Motor neuron (in vitro differentiated cells): Measurements from ENCODE around the gene ZNRD2. TPM values are rescaled to one million over a fixed set of nuclear protein-coding genes. Genes with fewer than 3 reads are reported as not detected.

Experiments used
- ATAC-seq, 8 experiments: fragments of 200-7000 bp; cut with Tn5 transposase; replicated peaks in 6 of 8; 2 replicates each; pipeline ENCODE4 v1.8.0; 2021; ENCODE audit warnings: mild to moderate bottlenecking in 8 of 8, moderate library complexity in 8 of 8
- H3K27ac ChIP-seq, 2 donors: fragments of 250-450 bp; sonication (Bioruptor Pico); 2 replicates each; pipeline ENCODE4 v1.9.0; 2021; ENCODE audit warnings: antibody characterized with exemption in 2 of 2, mild to moderate bottlenecking in 2 of 2, moderate library complexity in 1 of 2
- H3K4me1 ChIP-seq, 2 donors: fragments of 250-450 bp; sonication (Bioruptor Pico); replicated peaks in 1 of 2; 2 replicates each; pipeline ENCODE4 v1.6.1; 2021; ENCODE audit warnings: antibody characterized with exemption in 2 of 2, mild to moderate bottlenecking in 2 of 2, moderate library complexity in 1 of 2
- H3K4me3 ChIP-seq, 5 donors: fragments of 250-450 bp; sonication (Bioruptor Pico); 2 replicates each; pipeline ENCODE4 v1.9.0; 2021; ENCODE audit warnings: antibody characterized with exemption in 5 of 5, mild to moderate bottlenecking in 5 of 5, moderate library complexity in 4 of 5
- WGBS, 10 experiments: fragments of 450-650 bp; shearing (Covaris generic); methylation state at CpG; one replicate each; pipeline ENCODE4 v1.0.0; 2022; 5-methylcytosine and 5-hydroxymethylcytosine counted together
- in situ Hi-C, 9 experiments: fragments of 400-800 bp; cut with MboI; loops; one replicate each; pipeline ENCODE4 v1.15.0; 2021; ENCODE audit warnings: low sequenced_read_pairs in 9 of 9, low pct_unique_long_range_greater_than_20kb in 2 of 9; ENCODE audit not compliant: unreplicated experiment in 9 of 9
- total RNA-seq, 8 experiments: library from RNA; unstranded; fragments of 300-600 nt; gene quantifications; 2 replicates each; pipeline versions ENCODE4 v1.2.3 to v1.2.4, GENCODE V29; 2022

Gene ZNRD2
- total RNA-seq, 8 experiments from 2014 or later, result 37.4 to 74.2 (median 55.0) TPM

DNA sequence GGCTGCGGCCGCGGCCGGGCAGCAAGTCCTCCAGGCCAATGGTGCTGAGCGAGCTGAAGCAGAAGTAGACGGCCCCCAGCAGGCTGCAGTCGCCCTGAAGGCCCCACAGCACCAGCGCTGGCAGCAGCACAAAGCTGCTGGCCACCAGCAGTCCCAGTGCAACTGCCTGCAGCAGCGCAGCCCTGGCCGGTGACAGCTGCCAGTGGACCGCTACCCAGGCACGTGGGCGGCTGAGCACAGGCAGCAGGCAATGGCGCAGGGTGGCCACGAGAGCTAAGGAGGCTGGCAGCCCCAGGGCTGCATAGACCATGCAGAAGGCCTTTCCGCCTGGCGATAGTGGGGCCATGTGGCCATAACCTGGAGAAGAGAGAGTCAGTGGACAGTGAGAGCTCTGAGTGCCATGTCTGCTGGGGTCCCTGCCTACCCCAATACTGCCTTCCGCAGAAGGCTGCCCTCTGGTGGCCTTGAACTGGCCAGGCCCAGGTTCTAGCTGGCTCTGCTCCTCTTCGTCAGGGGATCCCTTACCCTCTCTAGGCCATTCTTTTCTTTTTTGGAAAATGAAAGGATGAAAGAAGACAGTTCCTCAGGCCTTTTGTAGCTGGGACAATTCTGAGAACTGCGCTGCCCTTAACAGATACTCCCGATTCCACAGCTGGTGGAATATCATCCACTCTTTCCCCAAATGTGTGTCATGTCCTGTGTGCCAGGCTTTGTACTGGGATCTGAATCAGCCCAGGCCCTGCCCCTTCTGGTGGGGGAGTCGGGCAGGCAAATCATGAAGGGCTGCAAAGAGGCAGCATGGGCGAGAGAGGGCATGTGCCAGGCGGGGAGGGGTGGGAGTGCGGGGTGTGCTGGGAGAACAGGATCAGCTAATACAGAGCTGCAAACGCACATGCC lies 23.5 kb downstream of the ZNRD2 start:
- peaks cover 4 to 7% of the 10 kb centered on the region in 2 donors for H3K4me1 ChIP-seq
- in situ Hi-C loops, result no loop called here
- H3K27ac ChIP-seq, result no peak overlapping the region
- peak; percentile 2 to 34 (median 10) for ATAC-seq
- H3K4me3 ChIP-seq, result no peak overlapping the region
- WGBS, 10 experiments, result 29 to 87% (median 61%) methylated on average over 2 to 15 of the region's 26 CpGs; no CpG with 5 or more reads in 5 of the 10 experiments

DNA sequence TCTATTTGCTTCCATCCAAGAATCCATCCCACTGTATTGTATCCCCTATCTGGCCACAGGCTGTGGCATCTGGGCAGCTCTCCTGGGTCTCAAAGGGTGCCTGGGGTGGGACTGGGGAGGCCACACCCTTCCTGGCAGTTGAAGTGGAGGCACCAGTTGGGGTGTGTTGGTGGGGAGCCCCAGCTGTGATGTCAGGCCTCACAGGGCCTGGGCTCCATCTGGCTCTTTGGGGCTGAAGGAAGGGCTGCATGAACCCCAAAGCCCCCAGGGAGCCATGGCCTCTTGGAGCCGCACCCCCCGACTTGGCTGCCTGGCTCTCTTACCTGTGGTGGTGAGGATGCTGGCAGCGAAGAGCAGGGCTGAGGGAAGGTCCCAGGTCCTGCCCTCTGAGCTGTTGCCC lies 24.9 kb downstream of the ZNRD2 start:
- in situ Hi-C loops, result no loop called here
- Histone ChIP-seq H3K27ac (no peak overlapping the region), H3K4me3 (no peak overlapping the region), H3K4me1 (peaks cover 3 to 4% of the 10 kb centered on the region in 2 donors)
- ATAC-seq, result peak in 3 of 8 experiments; percentile 1 to 17 (median 12)
- no CpG with 5 or more reads among the region's 3 CpGs for WGBS, 10 experiments

- Histone ChIP-seq H3K4me1 (peaks cover 3 to 4% of the 10 kb centered on the region in 2 donors), H3K27ac (no peak within 1 kb of the TSS), H3K4me3 (no peak within 1 kb of the TSS)
- peak in 3 of 8 experiments; percentile 4 to 14 (median 9) for ATAC-seq
- 80 to 92% (median 80%) methylated on average over 1 to 4 of the region's 12 CpGs; no CpG with 5 or more reads in 6 of the 10 experiments for WGBS, 10 experiments
- in situ Hi-C loops, result no loop called here
Measured at GRCh38 chr11:65595543-65596281, 25.4 kb downstream of the ZNRD2 start, which contains the start of gene KCNK7. KCNK7 (minus strand) TSS chr11:65595800; CDS start chr11:65595772, 28 bp downstream.

- in situ Hi-C loops, result no loop called here
- ATAC-seq, result no peak
- Histone ChIP-seq H3K27ac (no peak overlapping the region), H3K4me1 (peaks cover 3 to 4% of the 10 kb centered on the region in 2 donors), H3K4me3 (no peak overlapping the region)
- 67% methylated on average over 1 of the region's 6 CpGs; no CpG with 5 or more reads in 9 of the 10 experiments for WGBS, 10 experiments
Measured at GRCh38 chr11:65596520-65596919, 26.2 kb downstream of the ZNRD2 start.

GRCh38 chr11:65598258-65598699 lies 28.0 kb downstream of the ZNRD2 start:
- peaks cover 0 to 1% of the 10 kb centered on the region in 2 donors for H3K4me1 ChIP-seq
- ATAC-seq, result peak in 2 of 8 experiments; percentile 10 to 13
- H3K4me3 ChIP-seq, result no peak overlapping the region
- WGBS, 10 experiments, result 100% methylated on average over 1 of the region's 16 CpGs; no CpG with 5 or more reads in 8 of the 10 experiments
- in situ Hi-C loops, result no loop called here
- no peak overlapping the region for H3K27ac ChIP-seq

GRCh38 chr11:65599216-65599954 lies 29.1 kb downstream of the ZNRD2 start:
- Histone ChIP-seq H3K27ac (no peak overlapping the region), H3K4me3 (no peak overlapping the region), H3K4me1 (no peaks in the 10 kb centered on the region)
- peak in 3 of 8 experiments; percentile 5 to 11 (median 8) for ATAC-seq
- in situ Hi-C loops, result no loop called here
- 99 to 100% methylated on average over 1 to 14 of the region's 49 CpGs; no CpG with 5 or more reads in 8 of the 10 experiments for WGBS, 10 experiments

DNA sequence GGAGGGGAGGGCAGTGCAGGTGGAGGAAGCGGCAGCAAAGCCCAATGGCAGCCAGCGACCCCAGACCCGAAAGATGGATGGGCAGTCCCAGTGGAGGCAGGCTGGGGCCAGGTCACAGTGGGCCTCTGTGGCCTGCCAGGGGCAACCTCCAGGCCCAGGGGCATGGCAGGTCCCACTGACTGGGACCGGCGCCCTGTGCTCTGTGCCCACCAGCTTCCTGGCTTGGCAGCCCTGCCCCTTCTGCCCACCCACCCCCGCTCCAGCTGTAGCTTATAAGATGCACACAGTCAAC lies 29.6 kb downstream of the ZNRD2 start:
- no CpG with 5 or more reads among the region's 6 CpGs for WGBS, 10 experiments
- peak in 1 of 8 experiments; percentile 6 for ATAC-seq
- in situ Hi-C loops, result no loop called here
- Histone ChIP-seq H3K27ac (no peak overlapping the region), H3K4me1 (no peaks in the 10 kb centered on the region), H3K4me3 (no peak overlapping the region)

DNA sequence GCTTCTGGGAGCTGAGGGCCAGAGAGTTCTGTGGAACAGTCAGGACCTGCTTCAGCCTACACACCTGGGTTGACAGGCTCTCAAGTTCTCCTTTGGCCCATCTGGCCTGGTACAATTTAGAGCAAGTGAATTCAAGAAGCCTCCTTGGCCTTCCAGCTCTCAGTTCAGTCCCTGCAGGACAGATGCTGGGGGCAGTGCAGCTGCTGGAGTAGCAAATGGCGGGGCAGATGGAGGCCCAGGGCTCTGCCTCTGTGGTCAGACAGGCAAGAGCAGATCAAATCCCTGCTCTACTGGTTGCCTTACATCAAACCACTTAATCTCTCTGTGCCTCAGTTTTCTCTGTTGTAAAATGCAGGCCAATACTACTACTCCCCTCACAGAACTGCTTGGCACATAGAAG lies 34.0 kb downstream of the ZNRD2 start:
- no peak for ATAC-seq
- Histone ChIP-seq H3K4me1 (peaks cover 8 to 9% of the 10 kb centered on the region in 2 donors), H3K4me3 (no peak overlapping the region), H3K27ac (no peak overlapping the region)
- WGBS, 10 experiments, result 80 to 100% (median 100%) methylated on average over 1 of the region's 1 CpG; no CpG with 5 or more reads in 7 of the 10 experiments
- in situ Hi-C loops, result no loop called here

- ATAC-seq, result peak; percentile 89 to 99 (median 98)
- Histone ChIP-seq H3K4me1 (peaks cover 13 to 21% of the 10 kb centered on the region in 2 donors), H3K4me3 (peak overlapping the region; percentile 29 to 37 (median 33)), H3K27ac (no peak overlapping the region)
- no CpG with 5 or more reads among the region's 67 CpGs for WGBS, 10 experiments
- in situ Hi-C loops, result no loop called here
Measured at GRCh38 chr11:65606876-65607613, 36.8 kb downstream of the ZNRD2 start.

DNA sequence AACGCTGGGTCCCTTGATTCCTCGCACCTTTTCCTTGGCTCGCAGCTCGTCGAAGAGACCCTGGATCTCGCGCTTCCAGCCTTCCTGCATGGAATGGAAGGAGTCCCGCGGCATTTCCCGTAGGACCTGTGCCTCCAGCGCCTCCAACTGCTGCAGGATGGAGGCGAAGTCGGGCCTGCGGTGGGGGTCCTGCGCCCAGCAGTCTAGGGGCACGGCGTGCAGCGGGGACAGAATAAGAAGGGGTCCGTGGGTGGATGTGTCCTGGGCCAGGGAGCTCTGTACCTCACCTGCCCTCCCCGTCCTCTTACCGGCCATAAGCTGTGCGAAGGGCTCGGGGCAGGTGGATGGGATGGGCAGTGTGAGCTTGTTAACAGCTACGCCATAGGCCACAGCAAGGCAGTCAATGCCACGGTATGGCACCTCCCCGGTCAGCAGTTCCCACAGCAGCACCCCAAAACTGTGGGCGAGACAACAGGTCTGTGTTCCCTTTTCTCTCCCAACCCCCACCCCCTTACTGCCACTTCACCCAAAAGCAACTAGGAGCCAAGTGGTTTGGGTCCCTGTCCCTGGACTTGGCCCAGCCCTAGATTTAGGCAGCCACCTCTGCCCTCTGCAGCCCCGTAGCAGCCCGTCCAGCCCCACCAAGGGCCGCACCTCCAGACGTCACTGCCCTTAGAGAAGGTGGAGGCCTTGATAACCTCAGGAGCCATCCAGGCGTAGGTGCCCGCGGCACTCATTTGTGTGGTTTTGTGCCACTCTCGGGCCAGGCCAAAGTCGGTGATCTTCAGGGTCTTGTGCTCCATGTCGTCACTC lies 37.5 kb downstream of the ZNRD2 start:
- Histone ChIP-seq H3K4me1 (peaks cover 16 to 25% of the 10 kb centered on the region in 2 donors), H3K27ac (no peak overlapping the region), H3K4me3 (peak overlapping the region; percentile 29 to 37 (median 33))
- in situ Hi-C loops, result no loop called here
- WGBS, 10 experiments, result 54 to 100% (median 98%) methylated on average over 1 to 12 of the region's 37 CpGs; no CpG with 5 or more reads in 3 of the 10 experiments
- no peak for ATAC-seq

GRCh38 chr11:65609229-65609628 lies 39.0 kb downstream of the ZNRD2 start:
- Histone ChIP-seq H3K4me3 (no peak overlapping the region), H3K4me1 (peaks cover 25 to 29% of the 10 kb centered on the region in 2 donors), H3K27ac (no peak overlapping the region)
- ATAC-seq, result no peak
- in situ Hi-C loops, result no loop called here
- 29 to 100% (median 100%) methylated on average over 1 to 3 of the region's 3 CpGs; no CpG with 5 or more reads in 5 of the 10 experiments for WGBS, 10 experiments
